LoVo (cell line): Measurements from ENCODE around the gene FAM241A.
"Not testable (repeated sequence)": the region's sequence is repeated elsewhere in the genome, so short reads cannot be mapped to it uniquely, and the experiment has no call there.

ENCODE experiments used
- DNase-seq: peaks from one replicate; pipeline ENCODE4 v3.0.0-alpha.2; 2016; ENCODE audit warnings: low spot score

The FAM241A gene

GRCh38 chr4:112173593-112174558 is 28.6 kb downstream of the FAM241A start:
- peak; percentile 80 for DNase-seq

GRCh38 chr4:112175840-112176239 is 30.6 kb downstream of the FAM241A start:
- no peak for DNase-seq

- no peak for DNase-seq
Observed at GRCh38 chr4:112176596-112176995, 31.3 kb downstream of the FAM241A start.

GRCh38 chr4:112178741-112179140 is 33.5 kb downstream of the FAM241A start:
- not testable (repeated sequence) for DNase-seq

GRCh38 chr4:112181358-112182000 is 36.2 kb downstream of the FAM241A start:
- DNase-seq = no peak

- no peak for DNase-seq
Observed at GRCh38 chr4:112182604-112183003, 37.4 kb downstream of the FAM241A start.

GRCh38 chr4:112183252-112183651 is 38.0 kb downstream of the FAM241A start:
- DNase-seq = no peak

GRCh38 chr4:112184438-112184837 is 39.2 kb downstream of the FAM241A start:
- no peak for DNase-seq

GRCh38 chr4:112185334-112185733 is 40.1 kb downstream of the FAM241A start:
- DNase-seq = no peak

- no peak for DNase-seq
Observed at GRCh38 chr4:112185740-112186670, 40.8 kb downstream of the FAM241A start.

GRCh38 chr4:112189754-112190153 is 44.5 kb downstream of the FAM241A start:
- DNase-seq = no peak

- DNase-seq = no peak
Observed at GRCh38 chr4:112190684-112191083, 45.4 kb downstream of the FAM241A start.

GRCh38 chr4:112196461-112196860 is 51.2 kb downstream of the FAM241A start:
- no peak for DNase-seq

- no peak for DNase-seq
Observed at GRCh38 chr4:112199041-112199440, 53.8 kb downstream of the FAM241A start.

GRCh38 chr4:112201915-112202505 is 56.8 kb downstream of the FAM241A start:
- no peak for DNase-seq

GRCh38 chr4:112203593-112203992 is 58.3 kb downstream of the FAM241A start:
- DNase-seq = no peak

- DNase-seq = no peak
Observed at GRCh38 chr4:112206431-112206830, 61.2 kb downstream of the FAM241A start.

- not testable (repeated sequence) for DNase-seq
Observed at GRCh38 chr4:112208137-112209095, 63.2 kb downstream of the FAM241A start.

GRCh38 chr4:112210777-112211176 is 65.5 kb downstream of the FAM241A start:
- no peak for DNase-seq

GRCh38 chr4:112213091-112213490 is 67.8 kb downstream of the FAM241A start:
- no peak for DNase-seq

- no peak for DNase-seq
Observed at GRCh38 chr4:112213856-112214255, 68.6 kb downstream of the FAM241A start.
